BJ (cell line): Measurements from ENCODE around the gene DMWD. TPM values are rescaled to one million over a fixed set of nuclear protein-coding genes. Genes with fewer than 3 reads are reported as not detected.

Source experiments
- CTCF ChIA-PET: fragments of 350-600 bp; formaldehyde crosslinking; extraction: SDS; loops from one replicate; lab custom pipeline; 2021; ENCODE audit warnings: antibody characterized with exemption, inconsistent platforms; lab: Yijun Ruan, JAX
- POLR2A ChIA-PET: fragments of 300-600 bp; sonication (Branson Sonifier 250); formaldehyde crosslinking; extraction: SDS; loops from one replicate; lab custom pipeline; 2021; ENCODE audit warnings: antibody characterized with exemption; lab: Charles Lee
- DNase-seq: peaks from one replicate; pipeline ENCODE4 v3.0.0-alpha.2; 2011; ENCODE audit warnings: low read depth
- H3K27me3 ChIP-seq: 2 replicates; pipeline ENCODE4 v1.6.0; 2011; ENCODE audit warnings: low read length; ENCODE audit not compliant: control insufficient read depth, insufficient read depth
- H3K36me3 ChIP-seq: 2 replicates; pipeline ENCODE4 v1.5.1; 2011; ENCODE audit warnings: low read length; ENCODE audit not compliant: control insufficient read depth, insufficient read depth
- H3K4me3 ChIP-seq: 2 replicates; pipeline ENCODE4 v1.5.1; 2011; ENCODE audit warnings: low read depth, mild to moderate bottlenecking, control low read depth, low read length
- polyA plus RNA-seq: library from polyadenylated mRNA; depleted of rRNA; stranded (reverse); fragments of >200 nt; gene quantifications from 2 replicates; pipeline ENCODE4 v1.2.3, GENCODE V29; 2011
- TF ChIP-seq, protein P1 (sequence below): IDR thresholded peaks from 2 replicates; pipeline ENCODE4 v1.5.1; 2011; ENCODE audit warnings: low read depth, mild to moderate bottlenecking, control low read depth, inconsistent platforms, low read length, moderate library complexity; ENCODE audit not compliant: insufficient read depth

The DMWD gene
- polyA plus RNA-seq, 1 experiment = 28.6 TPM

DNA sequence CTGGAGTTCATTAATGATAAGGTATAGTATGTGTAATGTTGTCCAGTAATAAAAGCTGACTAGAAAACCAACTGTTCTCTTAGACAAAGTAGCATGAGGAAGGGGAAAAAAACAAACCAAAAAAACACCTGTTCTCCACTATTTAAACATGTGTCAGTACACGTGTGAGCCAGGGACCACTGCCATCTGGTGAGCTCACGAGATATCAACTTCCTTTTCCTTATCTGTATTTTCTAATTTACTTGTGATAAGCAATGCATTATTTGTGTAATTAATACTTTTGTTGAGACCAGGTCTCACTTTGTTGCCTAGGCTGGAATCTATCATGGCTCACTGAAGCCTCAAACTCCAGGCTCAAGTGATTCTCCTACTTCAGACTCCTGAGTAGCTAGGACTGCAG lies 19.3 kb downstream of the DMWD start:
- peaks cover 48% of the 10 kb centered on the region for H3K36me3 ChIP-seq
- no peak for DNase-seq
- POLR2A ChIA-PET = interaction anchor here (0.5 kb wide), 1 partner anchor 9 kb away, joined by 3 read pairs; the partner anchor contains the start of gene DMPK
- CTCF ChIA-PET = interaction anchor here (0.7 to 7.7 kb wide), 5 partner anchors 9 to 183 kb away, joined by 3 to 154 read pairs (median 5); partner anchors contain the start of genes DMPK and QPCTL
- no peak overlapping the region for H3K4me3 ChIP-seq
- TF ChIP-seq, protein P1, sequence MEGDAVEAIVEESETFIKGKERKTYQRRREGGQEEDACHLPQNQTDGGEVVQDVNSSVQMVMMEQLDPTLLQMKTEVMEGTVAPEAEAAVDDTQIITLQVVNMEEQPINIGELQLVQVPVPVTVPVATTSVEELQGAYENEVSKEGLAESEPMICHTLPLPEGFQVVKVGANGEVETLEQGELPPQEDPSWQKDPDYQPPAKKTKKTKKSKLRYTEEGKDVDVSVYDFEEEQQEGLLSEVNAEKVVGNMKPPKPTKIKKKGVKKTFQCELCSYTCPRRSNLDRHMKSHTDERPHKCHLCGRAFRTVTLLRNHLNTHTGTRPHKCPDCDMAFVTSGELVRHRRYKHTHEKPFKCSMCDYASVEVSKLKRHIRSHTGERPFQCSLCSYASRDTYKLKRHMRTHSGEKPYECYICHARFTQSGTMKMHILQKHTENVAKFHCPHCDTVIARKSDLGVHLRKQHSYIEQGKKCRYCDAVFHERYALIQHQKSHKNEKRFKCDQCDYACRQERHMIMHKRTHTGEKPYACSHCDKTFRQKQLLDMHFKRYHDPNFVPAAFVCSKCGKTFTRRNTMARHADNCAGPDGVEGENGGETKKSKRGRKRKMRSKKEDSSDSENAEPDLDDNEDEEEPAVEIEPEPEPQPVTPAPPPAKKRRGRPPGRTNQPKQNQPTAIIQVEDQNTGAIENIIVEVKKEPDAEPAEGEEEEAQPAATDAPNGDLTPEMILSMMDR = no peak
- no peaks in the 10 kb centered on the region for H3K27me3 ChIP-seq

DNA sequence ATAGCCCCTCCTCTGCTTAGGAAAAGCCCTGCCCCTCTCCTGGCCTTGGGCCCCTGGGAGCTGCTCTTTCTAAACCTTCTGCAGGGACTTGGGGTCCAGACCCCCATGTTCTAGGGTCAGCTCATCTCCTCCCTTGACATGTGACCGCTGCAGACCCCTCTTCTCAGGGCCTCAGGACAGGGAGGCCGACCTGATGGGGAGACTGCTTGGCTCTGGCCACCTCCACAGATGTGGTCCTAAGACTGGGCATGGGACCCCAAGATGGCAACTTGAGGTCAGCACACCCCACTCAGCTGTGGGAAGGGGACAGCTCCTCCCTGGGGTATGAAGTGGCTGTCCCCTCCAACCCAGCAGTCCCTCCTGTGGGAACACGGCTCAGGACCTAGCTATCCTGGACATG lies 19.7 kb downstream of the DMWD start:
- TF ChIP-seq, protein P1 = no peak

DNA sequence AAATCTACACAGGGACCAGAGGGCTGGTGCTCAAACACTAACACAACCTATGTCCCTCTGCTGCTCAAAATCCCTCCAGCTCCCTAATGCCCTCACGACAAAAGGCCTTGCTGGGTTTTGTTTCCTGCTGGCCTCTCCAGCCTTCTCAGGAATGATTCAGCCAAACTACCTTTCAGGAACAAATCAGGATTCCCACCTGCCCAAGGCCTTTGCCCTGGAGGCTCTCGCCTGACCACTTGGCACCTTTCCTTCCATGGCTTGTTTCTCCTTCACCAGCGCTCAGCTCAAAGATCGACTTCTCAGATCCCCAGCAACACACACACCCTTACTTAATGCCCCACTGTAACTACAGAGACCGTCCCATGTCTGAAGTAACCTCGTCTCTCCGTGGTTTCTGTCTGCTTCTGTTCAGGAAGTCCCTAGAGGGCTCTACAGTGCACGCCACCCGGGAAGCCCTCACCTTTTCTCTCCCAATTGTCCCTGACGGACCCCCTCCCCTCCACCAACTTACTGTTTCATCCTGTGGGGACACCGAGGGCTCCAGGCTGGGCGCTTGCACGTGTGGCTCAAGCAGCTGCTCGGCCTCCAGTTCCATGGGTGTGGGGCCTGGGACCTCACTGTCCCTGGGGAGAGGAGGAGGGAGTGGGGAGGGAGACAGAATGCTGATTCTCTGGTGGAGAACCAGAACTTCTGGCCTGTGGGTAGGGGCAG lies 20.4 kb downstream of the DMWD start:
- Histone ChIP-seq H3K4me3 (no peak overlapping the region), H3K36me3 (peaks cover 37% of the 10 kb centered on the region), H3K27me3 (no peaks in the 10 kb centered on the region)
- TF ChIP-seq, protein P1 = no peak
- no peak for DNase-seq
- CTCF ChIA-PET = interaction anchor here (1.0 to 7.7 kb wide), 4 partner anchors 10 to 92 kb away, joined by 3 to 154 read pairs (median 18); partner anchors contain the start of genes DMPK and RSPH6A
- POLR2A ChIA-PET = interaction anchor here (0.6 kb wide), 2 partner anchors 9 to 206 kb away, joined by 3 to 4 read pairs; no protein-coding TSS in a partner anchor

More for the DNA sequence above, 19.7 kb downstream of the DMWD start:
- POLR2A ChIA-PET = interaction anchor here (0.5 kb wide), 1 partner anchor 10 kb away, joined by 3 read pairs; the partner anchor contains the start of gene DMPK
- no peaks in the 10 kb centered on the region for H3K27me3 ChIP-seq
- H3K36me3 ChIP-seq = peaks cover 44% of the 10 kb centered on the region
- H3K4me3 ChIP-seq = no peak overlapping the region
- CTCF ChIA-PET = interaction anchor here (0.7 to 7.7 kb wide), 6 partner anchors 10 to 182 kb away, joined by 3 to 154 read pairs (median 8); partner anchors contain the start of genes DMPK, QPCTL and RSPH6A
- DNase-seq = no peak

DNA sequence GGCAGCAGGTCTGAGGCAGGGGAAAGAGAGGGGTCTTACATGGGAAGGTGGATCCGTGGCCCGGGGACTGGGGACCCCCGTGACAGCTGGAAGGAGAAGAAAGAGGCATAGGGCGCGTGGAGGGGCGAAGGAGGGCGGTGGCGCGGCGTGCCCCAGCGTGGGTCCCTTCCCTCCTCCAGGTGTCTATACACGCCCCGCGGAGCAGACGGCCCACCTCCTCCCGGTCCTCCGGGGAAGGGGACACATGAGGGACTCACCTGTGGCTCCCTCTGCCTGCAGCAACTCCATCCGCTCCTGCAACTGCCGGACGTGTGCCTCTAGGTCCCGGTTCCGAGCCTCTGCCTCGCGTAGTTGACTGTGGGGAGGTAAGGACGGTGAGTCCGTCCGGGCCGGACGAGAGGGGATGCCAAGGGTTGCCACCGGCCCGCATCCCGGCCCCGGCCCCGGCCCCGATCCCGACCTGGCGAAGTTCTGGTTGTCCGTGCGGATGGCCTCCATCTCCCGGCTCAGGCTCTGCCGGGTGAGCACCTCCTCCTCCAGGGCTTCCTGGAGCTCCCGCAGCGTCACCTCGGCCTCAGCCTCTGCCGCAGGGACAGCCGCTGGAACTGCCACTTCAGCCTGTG lies 21.2 kb downstream of the DMWD start:
- POLR2A ChIA-PET = interaction anchor here (0.6 to 1.0 kb wide), 3 partner anchors 9 to 206 kb away, joined by 3 to 6 read pairs (median 4); no protein-coding TSS in a partner anchor
- TF ChIP-seq, protein P1 = no peak
- Histone ChIP-seq H3K27me3 (no peaks in the 10 kb centered on the region), H3K36me3 (peaks cover 30% of the 10 kb centered on the region), H3K4me3 (no peak overlapping the region)
- CTCF ChIA-PET = interaction anchor here (1.0 to 7.7 kb wide), 8 partner anchors 10 to 111 kb away, joined by 3 to 154 read pairs (median 10); partner anchors contain the start of genes DMPK, DMWD and RSPH6A
- no peak for DNase-seq
